ENCODE data around the gene MYO18B. TPM values are rescaled to one million over a fixed set of nuclear protein-coding genes. Genes with fewer than 3 reads are reported as not detected.
A peak's percentile ranks its signal among the peaks of the same experiment; 100 is the strongest.

Gene MYO18B
- total RNA-seq, 1 donor from 2014 or later = not detected

DNA sequence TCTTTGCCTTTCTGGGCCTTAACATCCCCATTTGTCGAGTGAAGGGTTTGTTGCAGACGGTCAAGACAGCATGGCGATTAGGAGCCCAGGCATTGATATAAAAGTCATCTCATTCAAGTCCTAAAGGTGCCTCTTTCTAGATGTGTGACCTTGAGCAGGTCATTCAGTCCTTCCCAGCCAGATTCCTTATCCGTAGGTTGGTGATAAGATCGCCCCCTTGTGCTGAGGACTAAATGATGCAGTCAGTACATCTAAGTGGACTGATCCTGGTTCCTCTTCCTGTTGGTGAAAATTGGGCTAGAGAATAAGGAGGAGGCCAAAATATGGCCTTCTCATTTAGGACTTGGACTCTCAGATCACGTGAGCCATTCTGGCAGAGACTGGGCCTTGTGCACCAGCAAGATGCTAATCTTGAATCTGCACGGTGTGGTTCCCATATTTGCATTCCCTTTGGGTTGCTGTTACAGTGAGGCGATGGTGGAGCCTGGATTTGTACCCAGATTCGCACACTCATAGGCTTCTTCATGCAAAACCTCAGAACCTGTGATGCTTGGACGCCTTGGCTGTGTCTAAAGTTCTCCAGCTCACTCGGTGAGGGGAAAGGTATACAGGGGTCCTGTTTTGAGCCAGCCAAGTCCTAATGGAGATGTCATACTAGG, 156.8 kb downstream of the MYO18B start:
- Mint-ChIP-seq H3K4me3 (no peak overlapping the region), H3K36me3 (ENCODE audit: low read depth) (no peaks in the 10 kb centered on the region), H3K4me1 (no peaks in the 10 kb centered on the region), H3K9me3 (no peaks in the 10 kb centered on the region), H3K27me3 (ENCODE audit: low read depth) (peaks cover 36% of the 10 kb centered on the region), H3K27ac (ENCODE audit: unreplicated experiment) (no peak overlapping the region)
- peak; percentile 14 for DNase-seq (ENCODE audit: low read depth, low spot score)
- TF ChIP-seq, protein P1, sequence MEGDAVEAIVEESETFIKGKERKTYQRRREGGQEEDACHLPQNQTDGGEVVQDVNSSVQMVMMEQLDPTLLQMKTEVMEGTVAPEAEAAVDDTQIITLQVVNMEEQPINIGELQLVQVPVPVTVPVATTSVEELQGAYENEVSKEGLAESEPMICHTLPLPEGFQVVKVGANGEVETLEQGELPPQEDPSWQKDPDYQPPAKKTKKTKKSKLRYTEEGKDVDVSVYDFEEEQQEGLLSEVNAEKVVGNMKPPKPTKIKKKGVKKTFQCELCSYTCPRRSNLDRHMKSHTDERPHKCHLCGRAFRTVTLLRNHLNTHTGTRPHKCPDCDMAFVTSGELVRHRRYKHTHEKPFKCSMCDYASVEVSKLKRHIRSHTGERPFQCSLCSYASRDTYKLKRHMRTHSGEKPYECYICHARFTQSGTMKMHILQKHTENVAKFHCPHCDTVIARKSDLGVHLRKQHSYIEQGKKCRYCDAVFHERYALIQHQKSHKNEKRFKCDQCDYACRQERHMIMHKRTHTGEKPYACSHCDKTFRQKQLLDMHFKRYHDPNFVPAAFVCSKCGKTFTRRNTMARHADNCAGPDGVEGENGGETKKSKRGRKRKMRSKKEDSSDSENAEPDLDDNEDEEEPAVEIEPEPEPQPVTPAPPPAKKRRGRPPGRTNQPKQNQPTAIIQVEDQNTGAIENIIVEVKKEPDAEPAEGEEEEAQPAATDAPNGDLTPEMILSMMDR (conservative IDR thresholded peaks at IDR 0.05) = peak; percentile 50

DNA sequence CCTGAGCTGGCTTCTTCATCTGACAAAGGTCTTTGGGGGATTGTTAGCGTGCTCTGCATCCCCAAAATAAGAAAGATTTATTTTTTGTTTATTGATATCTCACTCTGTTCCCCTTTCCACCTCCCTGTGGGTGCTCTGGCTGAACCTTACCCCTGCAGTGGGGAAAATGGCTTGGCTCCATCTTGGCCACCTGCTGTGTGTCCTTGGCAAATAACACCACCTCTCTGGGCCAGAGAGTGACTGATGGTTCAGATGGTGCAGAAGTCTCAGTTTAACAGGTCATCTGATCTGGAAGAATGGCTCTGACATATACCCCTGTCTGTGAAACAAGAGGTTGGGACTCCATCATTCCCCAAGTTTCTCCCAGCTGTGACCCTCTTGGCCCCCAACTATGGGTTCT, 157.6 kb downstream of the MYO18B start:
- Mint-ChIP-seq H3K36me3 (ENCODE audit: low read depth) (no peaks in the 10 kb centered on the region), H3K4me1 (no peaks in the 10 kb centered on the region), H3K27me3 (ENCODE audit: low read depth) (peaks cover 34% of the 10 kb centered on the region), H3K9me3 (no peaks in the 10 kb centered on the region), H3K27ac (ENCODE audit: unreplicated experiment) (no peak overlapping the region), H3K4me3 (no peak overlapping the region)
- TF ChIP-seq, protein P1 (conservative IDR thresholded peaks at IDR 0.05) = no peak
- no peak for DNase-seq (ENCODE audit: low read depth, low spot score)

DNA sequence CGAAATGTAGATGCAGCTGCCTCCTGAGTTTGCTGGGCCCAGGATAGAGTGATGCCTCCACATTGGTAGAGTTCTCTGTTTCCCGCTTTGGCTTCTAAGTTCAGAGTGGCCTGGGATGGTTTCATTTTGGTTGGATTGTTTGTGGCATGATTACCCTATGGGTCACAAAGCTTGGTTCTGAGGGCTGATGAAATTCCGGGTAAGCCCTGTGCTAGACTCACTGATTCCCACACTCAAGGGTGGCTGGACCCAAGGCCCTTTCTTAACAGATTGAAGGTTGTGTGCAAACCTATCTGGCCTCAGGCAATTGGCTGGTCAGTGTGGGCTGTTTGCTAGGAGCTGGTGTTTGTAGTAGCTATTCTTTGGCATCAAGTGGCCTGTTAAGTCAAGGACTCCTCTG, 158.4 kb downstream of the MYO18B start:
- H3K4me1 Mint-ChIP-seq = no peaks in the 10 kb centered on the region
- peaks cover 30% of the 10 kb centered on the region for H3K27me3 Mint-ChIP-seq (ENCODE audit: low read depth)
- H3K36me3 Mint-ChIP-seq (ENCODE audit: low read depth) = no peaks in the 10 kb centered on the region

DNA sequence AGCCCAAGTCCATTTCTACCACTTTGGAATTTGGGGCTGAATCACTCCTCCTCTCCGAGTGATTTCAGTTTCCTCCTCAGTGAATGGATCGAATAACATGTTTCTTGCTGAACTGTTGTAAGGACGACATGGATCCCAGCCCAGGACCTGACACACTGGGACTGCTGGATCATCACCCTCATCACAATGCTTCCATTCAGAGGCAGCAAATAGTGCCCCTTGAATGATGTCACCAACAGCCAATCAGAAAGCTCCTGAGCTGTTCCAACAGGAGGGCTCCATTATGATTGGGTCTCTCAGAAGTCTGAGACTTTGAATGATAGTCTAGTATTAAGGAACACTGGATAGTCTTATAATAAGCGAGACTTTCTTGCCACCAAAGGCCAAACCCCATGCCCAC, 158.9 kb downstream of the MYO18B start:
- TF ChIP-seq, protein P1 (conservative IDR thresholded peaks at IDR 0.05) = no peak
- Mint-ChIP-seq H3K27me3 (ENCODE audit: low read depth) (peaks cover 26% of the 10 kb centered on the region), H3K4me1 (no peaks in the 10 kb centered on the region), H3K36me3 (ENCODE audit: low read depth) (no peaks in the 10 kb centered on the region), H3K9me3 (no peaks in the 10 kb centered on the region), H3K4me3 (no peak overlapping the region), H3K27ac (ENCODE audit: unreplicated experiment) (peak overlapping the region; percentile 20)
- DNase-seq (ENCODE audit: low read depth, low spot score) = no peak

More for the DNA sequence above, 158.4 kb downstream of the MYO18B start:
- peak overlapping the region; percentile 20 for H3K27ac Mint-ChIP-seq (ENCODE audit: unreplicated experiment)
- TF ChIP-seq, protein P1 (conservative IDR thresholded peaks at IDR 0.05) = no peak
- no peak for DNase-seq (ENCODE audit: low read depth, low spot score)
- H3K4me3 Mint-ChIP-seq = no peak overlapping the region
- no peaks in the 10 kb centered on the region for H3K9me3 Mint-ChIP-seq

DNA sequence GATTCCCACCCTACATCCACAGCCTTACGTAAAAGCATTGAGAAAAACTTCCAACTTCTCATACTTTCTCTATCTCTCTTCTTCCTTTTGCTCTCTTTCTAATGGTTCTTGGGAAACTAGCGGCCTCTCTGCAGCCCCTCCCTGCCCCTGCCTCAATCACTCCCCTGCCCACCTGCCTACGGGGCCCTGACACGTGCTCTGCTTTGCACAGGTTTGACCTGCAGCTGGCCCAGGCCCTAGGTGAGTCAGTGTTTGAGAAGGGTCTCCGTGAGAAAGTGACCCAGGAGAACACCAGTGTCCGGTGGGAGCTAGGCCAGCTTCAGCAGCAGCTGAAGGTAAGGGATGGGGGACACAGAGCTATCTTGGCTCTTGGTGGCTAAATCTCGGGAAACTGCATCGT, 160.4 kb downstream of the MYO18B start:
- Mint-ChIP-seq H3K27ac (ENCODE audit: unreplicated experiment) (no peak overlapping the region), H3K4me3 (no peak overlapping the region), H3K9me3 (peaks cover 3% of the 10 kb centered on the region), H3K27me3 (ENCODE audit: low read depth) (peaks cover 21% of the 10 kb centered on the region), H3K4me1 (no peaks in the 10 kb centered on the region), H3K36me3 (ENCODE audit: low read depth) (peaks cover 2% of the 10 kb centered on the region)
- TF ChIP-seq, protein P1 (conservative IDR thresholded peaks at IDR 0.05) = no peak
- DNase-seq (ENCODE audit: low read depth, low spot score) = no peak
